ENCODE data around the gene SEMA3B. TPM values are rescaled to one million over a fixed set of nuclear protein-coding genes. Genes with fewer than 3 reads are reported as not detected.

The SEMA3B gene
- total RNA-seq, 1 experiment from 2014 or later, result 6.4 TPM

- no peak overlapping the region for H3T11ph ChIP-seq (ENCODE audit: low read length)
- H2BK15ac ChIP-seq (ENCODE audit: low read depth, low read length), result no peak overlapping the region
- Mint-ChIP-seq H3K4me1 (peaks cover 15 to 30% of the 10 kb centered on the region in 2 experiments), H3K4me3 (no peak overlapping the region), H3K27ac (0 out of 7 replicates have a peak overlapping the region, but pooled peaks of 1 of the 3 experiments have one; percentile 28), H3K27me3 (ENCODE audit: low read depth) (no peaks in the 10 kb centered on the region), H3K9me3 (peaks cover 5 to 7% of the 10 kb centered on the region in 2 experiments), H3K36me3 (ENCODE audit: insufficient read depth in 1 of 3, low read depth in 3 of 3) (peaks cover 48 to 57% (median 56%) of the 10 kb centered on the region in 3 experiments)
- H3K27me3 ChIP-seq (ENCODE audit: insufficient read depth, low read length), result no peaks in the 10 kb centered on the region
- no peaks in the 10 kb centered on the region for H3K9me3 ChIP-seq (ENCODE audit: control insufficient read depth, low read depth, low read length)
- no peak overlapping the region for H2AK5ac ChIP-seq (ENCODE audit: insufficient read length, low read length)
- no peak overlapping the region for H4K8ac ChIP-seq (replicated peaks; ENCODE audit: insufficient read length, low read depth, low read length)
- H4K91ac ChIP-seq (ENCODE audit: insufficient read length, low read depth, low read length), result no peak overlapping the region
- TF ChIP-seq CTCF (conservative IDR thresholded peaks at IDR 0.05), result no peak
- H3K14ac ChIP-seq (ENCODE audit: insufficient read depth, low read length), result no peak overlapping the region
- no peaks in the 10 kb centered on the region; the same call in 1 of the 2 replicates for H3K4me1 ChIP-seq (ENCODE audit: insufficient read depth, low read length)
- H3K23ac ChIP-seq (ENCODE audit: insufficient read length, low read depth, low read length), result no peak overlapping the region
- H2BK20ac ChIP-seq (ENCODE audit: low read depth, low read length, poor library complexity, severe bottlenecking), result no peak overlapping the region
- no peak overlapping the region for H3K18ac ChIP-seq (ENCODE audit: insufficient read length, low read depth, low read length)
- H4K20me1 ChIP-seq (ENCODE audit: control insufficient read depth, insufficient read depth, insufficient read length), result no peaks in the 10 kb centered on the region
- H3K23me2 ChIP-seq (ENCODE audit: insufficient read length, low read depth, low read length, poor library complexity, severe bottlenecking), result peaks cover 7% of the 10 kb centered on the region
- H3K4me2 ChIP-seq (ENCODE audit: insufficient read depth, insufficient read length, low read length), result no peak overlapping the region
- H2BK12ac ChIP-seq (ENCODE audit: insufficient read length, low read depth, low read length), result no peak overlapping the region
- WGBS (ENCODE audit: extremely low coverage, insufficient read length, low lambda C conversion rate), result no CpG with 5 or more reads among the region's 6 CpGs
- H2AFZ ChIP-seq (ENCODE audit: low read length), result no peak overlapping the region
- peaks cover 5% of the 10 kb centered on the region; the same call in 1 of the 2 replicates for H3K79me2 ChIP-seq (ENCODE audit: insufficient read depth, low read length)
- H3K27ac ChIP-seq (ENCODE audit: insufficient read length, low read depth, low read length), result no peak overlapping the region
- H3K4ac ChIP-seq (ENCODE audit: low read depth, low read length), result no peak overlapping the region
- H3K56ac ChIP-seq (ENCODE audit: insufficient read length, low read depth, low read length), result no peak overlapping the region
- H2BK5ac ChIP-seq (ENCODE audit: insufficient read length, low read length), result no peak overlapping the region
- H3K9ac ChIP-seq (ENCODE audit: extremely low read depth, insufficient read length, low read length), result no peak overlapping the region
- DNase-seq, result no peak
- H4K5ac ChIP-seq (ENCODE audit: insufficient read length, low read depth, low read length), result no peak overlapping the region
- H2BK120ac ChIP-seq (ENCODE audit: low read depth, low read length, poor library complexity, severe bottlenecking), result no peak overlapping the region
- no peaks in the 10 kb centered on the region for H3K79me1 ChIP-seq (ENCODE audit: insufficient read depth, low read depth, low read length, poor library complexity, severe bottlenecking)
Measured at GRCh38 chr3:50317300-50317699, 48.4 kb downstream of the SEMA3B start.
